ENCODE measurements around the gene PSME3IP1.

The PSME3IP1 gene

GRCh38 chr16:57130950-57131321 lies 54.9 kb downstream of the PSME3IP1 start:
- H3K36me3 ChIP-seq (replicated peaks), result no peaks in the 10 kb centered on the region
- DNase-seq, result no peak
- no peak overlapping the region for H3K4me3 ChIP-seq (ENCODE audit: low read depth, low read length)
- in situ Hi-C loops (cut with HindIII; ENCODE audit: low pct_ligation_motif_present, low sequenced_read_pairs), result no loop called here
- no peaks in the 10 kb centered on the region for H3K27me3 ChIP-seq (replicated peaks)
- TF ChIP-seq, protein P1, sequence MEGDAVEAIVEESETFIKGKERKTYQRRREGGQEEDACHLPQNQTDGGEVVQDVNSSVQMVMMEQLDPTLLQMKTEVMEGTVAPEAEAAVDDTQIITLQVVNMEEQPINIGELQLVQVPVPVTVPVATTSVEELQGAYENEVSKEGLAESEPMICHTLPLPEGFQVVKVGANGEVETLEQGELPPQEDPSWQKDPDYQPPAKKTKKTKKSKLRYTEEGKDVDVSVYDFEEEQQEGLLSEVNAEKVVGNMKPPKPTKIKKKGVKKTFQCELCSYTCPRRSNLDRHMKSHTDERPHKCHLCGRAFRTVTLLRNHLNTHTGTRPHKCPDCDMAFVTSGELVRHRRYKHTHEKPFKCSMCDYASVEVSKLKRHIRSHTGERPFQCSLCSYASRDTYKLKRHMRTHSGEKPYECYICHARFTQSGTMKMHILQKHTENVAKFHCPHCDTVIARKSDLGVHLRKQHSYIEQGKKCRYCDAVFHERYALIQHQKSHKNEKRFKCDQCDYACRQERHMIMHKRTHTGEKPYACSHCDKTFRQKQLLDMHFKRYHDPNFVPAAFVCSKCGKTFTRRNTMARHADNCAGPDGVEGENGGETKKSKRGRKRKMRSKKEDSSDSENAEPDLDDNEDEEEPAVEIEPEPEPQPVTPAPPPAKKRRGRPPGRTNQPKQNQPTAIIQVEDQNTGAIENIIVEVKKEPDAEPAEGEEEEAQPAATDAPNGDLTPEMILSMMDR (IDR thresholded peaks at IDR 0.05; ENCODE audit: low read depth, low read length, missing control alignments), result no peak
- H3K27ac ChIP-seq, result no peak overlapping the region

DNA sequence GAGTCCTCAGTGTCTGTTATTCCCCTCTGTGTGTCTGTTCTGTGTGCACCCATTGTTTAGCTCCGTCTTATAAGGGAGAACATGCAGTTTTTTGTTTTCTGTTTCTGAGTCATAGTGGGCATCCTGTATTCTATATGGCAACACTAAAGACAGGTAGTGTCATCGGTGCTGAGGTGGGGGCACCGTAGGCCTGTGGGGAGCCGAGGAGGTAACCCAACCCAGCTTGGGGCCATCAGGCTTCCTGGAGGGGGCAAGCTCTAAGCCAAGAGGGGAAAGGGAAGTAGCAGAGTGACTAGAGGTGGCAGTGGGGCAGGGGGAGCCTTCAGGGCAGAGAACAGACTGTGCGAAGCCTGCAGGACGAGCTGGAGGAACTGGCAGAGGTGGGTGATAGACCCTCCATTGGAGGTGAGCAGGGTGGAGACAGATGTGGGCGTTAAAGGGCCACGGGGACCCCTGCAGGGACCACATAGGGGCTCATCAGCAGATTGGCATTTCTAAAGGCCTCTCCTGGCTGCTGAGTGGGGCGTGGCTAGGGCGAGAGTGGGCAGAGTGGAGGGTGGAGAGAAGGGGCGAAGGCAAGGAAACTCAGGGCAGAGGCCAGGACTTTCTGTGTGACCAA lies 57.0 kb downstream of the PSME3IP1 start:
- no peak for DNase-seq
- no peak overlapping the region for H3K27ac ChIP-seq
- H3K4me3 ChIP-seq (ENCODE audit: low read depth, low read length), result no peak overlapping the region
- in situ Hi-C loops (cut with HindIII; ENCODE audit: low pct_ligation_motif_present, low sequenced_read_pairs), result no loop called here
- TF ChIP-seq, protein P1 (IDR thresholded peaks at IDR 0.05; ENCODE audit: low read depth, low read length, missing control alignments), result no peak
- H3K36me3 ChIP-seq (replicated peaks), result no peaks in the 10 kb centered on the region
- H3K27me3 ChIP-seq (replicated peaks), result no peaks in the 10 kb centered on the region

DNA sequence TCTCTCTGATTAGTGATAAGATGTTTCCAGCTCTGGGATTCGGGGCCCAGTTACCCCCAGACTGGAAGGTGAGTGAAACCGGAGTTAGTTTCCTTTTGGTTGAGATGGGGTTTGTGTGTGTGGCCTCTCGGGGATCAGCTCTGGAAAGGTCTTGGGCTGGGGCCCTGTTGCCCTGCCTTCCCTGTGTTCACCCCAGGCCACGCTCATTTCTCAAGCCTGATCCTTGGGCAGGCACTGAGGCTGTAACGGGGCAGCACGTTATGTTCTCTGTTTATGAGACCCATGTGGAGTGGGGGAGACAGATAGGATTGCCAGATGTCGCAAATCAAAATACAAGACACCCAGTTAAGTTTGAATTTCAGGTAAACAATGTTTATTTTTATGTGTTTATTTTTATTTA lies 58.0 kb downstream of the PSME3IP1 start:
- H3K36me3 ChIP-seq (replicated peaks), result no peaks in the 10 kb centered on the region

DNA sequence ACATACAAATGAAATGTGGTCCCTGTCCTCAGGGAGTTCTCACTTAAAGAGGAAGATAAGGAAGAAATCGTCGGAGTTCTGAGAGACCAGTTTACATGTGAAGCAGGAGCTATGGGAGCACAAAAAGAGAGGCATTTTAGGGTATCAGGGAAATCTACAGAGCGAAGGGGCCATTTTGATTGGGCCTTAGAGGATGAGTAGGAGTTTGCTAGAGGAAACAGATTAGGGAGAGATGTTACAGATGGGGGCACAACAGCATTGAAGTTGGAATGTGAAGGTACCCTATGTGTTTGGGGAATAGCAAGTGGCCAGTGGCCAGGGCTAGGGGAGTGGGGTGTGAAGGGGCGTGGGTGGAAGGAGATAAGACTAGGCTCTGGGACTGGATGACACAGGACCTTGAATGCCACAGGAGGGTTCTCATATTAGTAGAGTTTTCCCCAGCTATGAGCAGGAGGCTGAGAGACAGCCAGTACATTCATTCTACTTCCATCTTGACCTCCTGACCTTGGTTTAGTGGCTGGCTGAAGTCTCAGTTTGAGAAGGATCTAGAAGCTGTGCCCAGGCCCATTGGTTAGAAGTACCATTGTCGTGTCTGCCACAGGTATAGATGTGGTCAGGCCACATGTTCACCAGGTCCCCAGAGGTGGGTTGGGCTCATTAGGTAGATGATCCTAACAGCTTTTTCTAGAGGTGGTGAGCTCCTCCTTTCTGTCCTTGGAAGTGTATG lies 58.6 kb downstream of the PSME3IP1 start:
- no peak overlapping the region for H3K27ac ChIP-seq
- TF ChIP-seq, protein P1 (IDR thresholded peaks at IDR 0.05; ENCODE audit: low read depth, low read length, missing control alignments), result no peak
- no peak for DNase-seq
- no peaks in the 10 kb centered on the region for H3K27me3 ChIP-seq (replicated peaks)
- H3K36me3 ChIP-seq (replicated peaks), result no peaks in the 10 kb centered on the region
- in situ Hi-C loops (cut with HindIII; ENCODE audit: low pct_ligation_motif_present, low sequenced_read_pairs), result no loop called here
- H3K4me3 ChIP-seq (ENCODE audit: low read depth, low read length), result no peak overlapping the region

More for the DNA sequence above, 58.0 kb downstream of the PSME3IP1 start:
- Histone ChIP-seq H3K27me3 (replicated peaks) (no peaks in the 10 kb centered on the region), H3K27ac (no peak overlapping the region), H3K4me3 (ENCODE audit: low read depth, low read length) (no peak overlapping the region)
- TF ChIP-seq, protein P1 (IDR thresholded peaks at IDR 0.05; ENCODE audit: low read depth, low read length, missing control alignments), result no peak
- DNase-seq, result no peak
- in situ Hi-C loops (cut with HindIII; ENCODE audit: low pct_ligation_motif_present, low sequenced_read_pairs), result no loop called here

- DNase-seq, result no peak
- H3K4me3 ChIP-seq (ENCODE audit: low read depth, low read length), result no peak overlapping the region
- H3K27ac ChIP-seq, result no peak overlapping the region
- in situ Hi-C loops (cut with HindIII; ENCODE audit: low pct_ligation_motif_present, low sequenced_read_pairs), result no loop called here
- peaks cover 5% of the 10 kb centered on the region for H3K36me3 ChIP-seq (replicated peaks)
- TF ChIP-seq, protein P1 (IDR thresholded peaks at IDR 0.05; ENCODE audit: low read depth, low read length, missing control alignments), result no peak
- H3K27me3 ChIP-seq (replicated peaks), result no peaks in the 10 kb centered on the region
These were observed 59.4 kb downstream of the PSME3IP1 start for GRCh38 chr16:57126411-57126810.

Data from brain microvascular endothelial cell (primary cell).